ENCODE data around the gene ARMS2. TPM values are rescaled to one million over a fixed set of nuclear protein-coding genes. Genes with fewer than 3 reads are reported as not detected.

ARMS2 gene
- total RNA-seq, 2 donors from 2014 or later, result not detected

DNA sequence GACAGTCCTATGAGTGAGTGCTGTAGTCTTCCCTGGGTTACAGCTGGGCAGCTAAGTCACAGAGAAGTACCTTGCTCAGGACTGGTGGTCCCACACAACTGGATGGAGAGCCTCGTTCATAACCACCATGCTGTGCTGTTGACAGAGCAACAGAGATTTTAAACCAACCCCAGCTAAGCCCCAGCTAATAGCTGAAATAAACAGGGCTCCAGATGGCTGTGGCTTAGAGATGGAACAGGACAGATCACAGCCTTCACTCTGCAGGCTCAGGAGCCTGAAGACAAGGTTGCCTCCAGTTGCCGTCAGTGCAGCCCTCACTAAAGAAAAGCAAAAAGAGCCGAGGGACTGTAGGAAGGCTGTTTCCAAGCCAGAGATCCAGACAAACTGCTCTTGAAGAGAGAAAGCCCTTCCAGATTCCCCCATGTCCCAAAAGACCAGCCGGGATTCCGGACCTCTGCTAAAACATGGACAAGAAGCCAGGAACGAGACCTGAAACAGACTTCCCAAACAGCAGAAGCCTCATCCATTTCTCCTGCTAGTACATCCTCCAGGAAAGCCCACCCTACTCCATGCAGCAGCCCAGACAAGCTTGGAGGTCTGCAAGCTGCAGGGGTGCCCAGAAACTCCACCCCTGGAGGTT, 11.1 kb downstream of the ARMS2 start:
- Histone ChIP-seq H3K4me1 (ENCODE audit: control insufficient read depth, insufficient read depth, low read length) (no peaks in the 10 kb centered on the region), H3K9ac (ENCODE audit: extremely low read depth, low read length, poor library complexity, severe bottlenecking) (no peak overlapping the region), H3K27me3 (ENCODE audit: control insufficient read depth, insufficient read depth, low read length, poor library complexity, severe bottlenecking) (peaks cover 85% of the 10 kb centered on the region), H3K36me3 (ENCODE audit: control insufficient read depth, insufficient read depth, low read length) (no peaks in the 10 kb centered on the region), H3K9me3 (ENCODE audit: control insufficient read depth, low read length) (no peaks in the 10 kb centered on the region), H3K4me3 (ENCODE audit: low read length) (no peak overlapping the region), H3K27ac (ENCODE audit: low read depth, low read length) (no peak overlapping the region)
- Mint-ChIP-seq H3K9me3 (no peaks in the 10 kb centered on the region), H3K4me3 (no peak overlapping the region), H3K27ac (no peak overlapping the region), H3K36me3 (ENCODE audit: low read depth) (no peaks in the 10 kb centered on the region), H3K27me3 (ENCODE audit: insufficient read depth) (peaks cover 64% of the 10 kb centered on the region), H3K4me1 (peaks cover 15% of the 10 kb centered on the region)
- 80 to 91% methylated on average over 2 to 6 of the region's 6 CpGs for WGBS, 2 experiments (ENCODE audit: insufficient coverage in 1 of 2, insufficient read length in 1 of 2)
- no peak for DNase-seq
- TF ChIP-seq, protein P1, sequence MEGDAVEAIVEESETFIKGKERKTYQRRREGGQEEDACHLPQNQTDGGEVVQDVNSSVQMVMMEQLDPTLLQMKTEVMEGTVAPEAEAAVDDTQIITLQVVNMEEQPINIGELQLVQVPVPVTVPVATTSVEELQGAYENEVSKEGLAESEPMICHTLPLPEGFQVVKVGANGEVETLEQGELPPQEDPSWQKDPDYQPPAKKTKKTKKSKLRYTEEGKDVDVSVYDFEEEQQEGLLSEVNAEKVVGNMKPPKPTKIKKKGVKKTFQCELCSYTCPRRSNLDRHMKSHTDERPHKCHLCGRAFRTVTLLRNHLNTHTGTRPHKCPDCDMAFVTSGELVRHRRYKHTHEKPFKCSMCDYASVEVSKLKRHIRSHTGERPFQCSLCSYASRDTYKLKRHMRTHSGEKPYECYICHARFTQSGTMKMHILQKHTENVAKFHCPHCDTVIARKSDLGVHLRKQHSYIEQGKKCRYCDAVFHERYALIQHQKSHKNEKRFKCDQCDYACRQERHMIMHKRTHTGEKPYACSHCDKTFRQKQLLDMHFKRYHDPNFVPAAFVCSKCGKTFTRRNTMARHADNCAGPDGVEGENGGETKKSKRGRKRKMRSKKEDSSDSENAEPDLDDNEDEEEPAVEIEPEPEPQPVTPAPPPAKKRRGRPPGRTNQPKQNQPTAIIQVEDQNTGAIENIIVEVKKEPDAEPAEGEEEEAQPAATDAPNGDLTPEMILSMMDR (conservative IDR thresholded peaks at IDR 0.05), result no peak

DNA sequence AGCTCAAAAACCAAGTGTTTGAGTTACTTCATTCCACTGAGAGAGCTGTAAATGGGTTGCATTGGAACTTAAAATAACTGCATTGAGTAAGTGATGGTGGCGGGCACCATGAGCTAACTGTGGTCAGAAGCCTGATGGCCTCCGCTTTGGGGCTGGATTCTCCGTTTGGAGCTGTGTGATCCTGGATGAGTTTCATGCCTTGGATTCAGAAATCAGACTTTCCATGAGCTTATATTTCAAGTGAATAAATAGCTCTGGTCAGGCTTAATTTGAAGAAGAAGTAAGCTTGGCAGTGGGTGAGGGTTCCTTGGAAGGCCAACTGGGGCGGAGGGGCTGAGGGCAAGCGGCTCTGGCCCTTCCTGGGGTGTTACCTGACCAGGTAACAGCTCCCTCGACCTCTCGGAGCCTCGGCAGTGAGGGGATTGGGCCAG, 12.5 kb downstream of the ARMS2 start:
- H3K27ac ChIP-seq (ENCODE audit: low read depth, low read length), result no peak overlapping the region
- no peaks in the 10 kb centered on the region for H3K4me1 ChIP-seq (ENCODE audit: control insufficient read depth, insufficient read depth, low read length)
- no peak overlapping the region for H3K4me3 ChIP-seq (ENCODE audit: low read length)
- no peak overlapping the region for H3K9ac ChIP-seq (ENCODE audit: extremely low read depth, low read length, poor library complexity, severe bottlenecking)
- 90 to 95% methylated on average over 7 to 8 of the region's 8 CpGs for WGBS, 2 experiments (ENCODE audit: insufficient coverage in 1 of 2, insufficient read length in 1 of 2)
- peaks cover 15% of the 10 kb centered on the region for H3K4me1 Mint-ChIP-seq
- H3K9me3 Mint-ChIP-seq, result no peaks in the 10 kb centered on the region
- H3K9me3 ChIP-seq (ENCODE audit: control insufficient read depth, low read length), result no peaks in the 10 kb centered on the region
- no peaks in the 10 kb centered on the region for H3K36me3 ChIP-seq (ENCODE audit: control insufficient read depth, insufficient read depth, low read length)
- H3K4me3 Mint-ChIP-seq, result no peak overlapping the region
- H3K27ac Mint-ChIP-seq, result no peak overlapping the region
- H3K27me3 Mint-ChIP-seq (ENCODE audit: insufficient read depth), result peaks cover 59% of the 10 kb centered on the region
- peaks cover 77% of the 10 kb centered on the region for H3K27me3 ChIP-seq (ENCODE audit: control insufficient read depth, insufficient read depth, low read length, poor library complexity, severe bottlenecking)
- no peak for DNase-seq
- TF ChIP-seq, protein P1 (conservative IDR thresholded peaks at IDR 0.05), result no peak
- no peaks in the 10 kb centered on the region for H3K36me3 Mint-ChIP-seq (ENCODE audit: low read depth)

DNA sequence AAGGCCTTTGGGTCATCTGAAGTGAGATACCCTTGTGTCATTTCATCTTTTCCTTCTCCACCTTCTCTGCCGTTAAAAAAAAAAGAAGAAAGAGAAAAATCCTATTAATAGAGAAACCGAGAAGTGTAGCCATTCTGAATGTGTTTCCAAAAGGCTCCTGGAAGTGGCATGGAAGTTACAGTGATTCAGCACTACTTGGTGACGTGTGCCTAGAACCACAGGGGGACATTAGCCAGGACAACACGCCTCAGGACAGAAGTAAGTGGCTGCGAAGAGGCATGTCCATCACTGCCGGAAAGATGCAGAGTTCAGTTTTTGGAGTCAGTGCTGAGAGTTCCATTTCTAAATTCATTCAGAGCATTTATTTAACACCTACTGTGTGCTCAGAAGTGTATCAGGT, 13.2 kb downstream of the ARMS2 start:
- H3K9me3 ChIP-seq (ENCODE audit: control insufficient read depth, low read length), result no peaks in the 10 kb centered on the region
- DNase-seq, result no peak
- no peaks in the 10 kb centered on the region for H3K4me1 ChIP-seq (ENCODE audit: control insufficient read depth, insufficient read depth, low read length)
- no peaks in the 10 kb centered on the region for H3K36me3 Mint-ChIP-seq (ENCODE audit: low read depth)
- no peaks in the 10 kb centered on the region for H3K9me3 Mint-ChIP-seq
- no peak overlapping the region for H3K4me3 Mint-ChIP-seq
- no peak overlapping the region for H3K27ac ChIP-seq (ENCODE audit: low read depth, low read length)
- peaks cover 11% of the 10 kb centered on the region for H3K4me1 Mint-ChIP-seq
- H3K27me3 Mint-ChIP-seq (ENCODE audit: insufficient read depth), result peaks cover 52% of the 10 kb centered on the region
- H3K27me3 ChIP-seq (ENCODE audit: control insufficient read depth, insufficient read depth, low read length, poor library complexity, severe bottlenecking), result peaks cover 70% of the 10 kb centered on the region
- H3K36me3 ChIP-seq (ENCODE audit: control insufficient read depth, insufficient read depth, low read length), result no peaks in the 10 kb centered on the region
- TF ChIP-seq, protein P1 (conservative IDR thresholded peaks at IDR 0.05), result no peak
- H3K4me3 ChIP-seq (ENCODE audit: low read length), result no peak overlapping the region
- no peak overlapping the region for H3K9ac ChIP-seq (ENCODE audit: extremely low read depth, low read length, poor library complexity, severe bottlenecking)
- WGBS, 2 experiments (ENCODE audit: insufficient coverage in 1 of 2, insufficient read length in 1 of 2), result 88 to 90% methylated on average over 6 of the region's 6 CpGs
- no peak overlapping the region for H3K27ac Mint-ChIP-seq
